Suppressor macrophage treated with lipopolysaccharide for 1 hour (primary cell): ENCODE data around the gene CEP85L.

Experiments
- DNase-seq, 3 donors: peaks; one replicate each; pipeline ENCODE4 v3.0.0-alpha.2; 2020 to 2022

The CEP85L gene

GRCh38 chr6:118659513-118660217 lies 8.3 kb upstream of the CEP85L start:
- no peak for DNase-seq

DNA sequence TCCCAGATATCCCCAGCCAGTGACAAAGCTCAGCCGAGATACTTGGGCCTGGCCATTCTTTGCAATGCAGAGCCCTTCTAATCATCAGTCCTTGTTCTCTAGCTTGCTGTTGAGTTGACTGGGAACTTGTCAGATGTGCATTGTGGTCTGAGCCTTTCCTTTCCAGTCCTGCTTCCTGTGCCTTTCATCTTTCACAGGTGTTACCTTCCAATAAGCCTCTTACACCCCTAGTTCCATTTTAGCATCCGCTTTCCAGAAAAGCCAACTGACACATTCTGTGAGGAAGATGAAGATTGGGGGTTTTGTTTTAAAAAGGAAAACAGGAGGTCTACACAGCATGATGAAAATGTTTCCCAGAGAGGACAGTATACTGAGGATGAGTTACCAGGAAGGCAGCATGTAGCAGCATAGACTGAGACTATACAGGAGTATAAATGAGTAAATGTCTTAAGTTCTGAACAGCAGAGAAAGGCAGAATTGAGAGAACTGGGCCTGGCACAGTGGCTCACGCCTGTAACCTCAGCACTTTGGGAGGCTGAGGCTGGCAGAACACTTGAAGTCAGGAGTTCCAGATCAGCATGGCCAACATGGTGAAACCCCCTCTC lies 5.6 kb upstream of the CEP85L start:
- DNase-seq, result no peak

DNA sequence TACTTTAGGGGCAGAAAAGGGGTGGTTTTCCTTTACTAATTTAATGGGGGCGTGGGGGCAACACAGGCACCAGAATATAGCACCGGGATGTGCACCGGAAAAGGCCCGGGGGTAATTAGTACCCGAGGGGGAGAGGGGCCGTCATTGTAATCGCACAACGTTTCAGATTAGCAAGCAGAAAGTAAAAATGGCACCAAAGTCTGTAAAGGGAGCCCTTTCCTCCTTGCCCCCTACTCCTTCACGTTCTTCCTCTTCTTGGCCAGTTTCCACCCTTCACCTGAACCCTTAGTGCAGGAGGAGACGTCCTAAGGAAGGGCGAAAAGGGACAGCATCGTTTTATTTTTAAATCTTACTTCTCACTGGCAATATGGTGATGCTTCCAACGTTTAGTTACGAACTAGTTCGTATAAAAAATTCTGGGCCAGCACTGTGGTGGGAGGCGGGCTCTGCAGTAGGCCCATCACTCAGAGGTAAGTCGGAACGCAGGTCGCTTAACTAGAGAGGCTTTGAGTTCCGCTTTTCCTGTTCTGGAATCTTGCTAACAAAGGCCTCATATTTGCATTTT lies 742 bp upstream of the CEP85L start:
- no peak for DNase-seq

GRCh38 chr6:118650582-118651281 lies 659 bp downstream of the CEP85L start:
- peak; percentile 51 to 75 (median 60) for DNase-seq

DNA sequence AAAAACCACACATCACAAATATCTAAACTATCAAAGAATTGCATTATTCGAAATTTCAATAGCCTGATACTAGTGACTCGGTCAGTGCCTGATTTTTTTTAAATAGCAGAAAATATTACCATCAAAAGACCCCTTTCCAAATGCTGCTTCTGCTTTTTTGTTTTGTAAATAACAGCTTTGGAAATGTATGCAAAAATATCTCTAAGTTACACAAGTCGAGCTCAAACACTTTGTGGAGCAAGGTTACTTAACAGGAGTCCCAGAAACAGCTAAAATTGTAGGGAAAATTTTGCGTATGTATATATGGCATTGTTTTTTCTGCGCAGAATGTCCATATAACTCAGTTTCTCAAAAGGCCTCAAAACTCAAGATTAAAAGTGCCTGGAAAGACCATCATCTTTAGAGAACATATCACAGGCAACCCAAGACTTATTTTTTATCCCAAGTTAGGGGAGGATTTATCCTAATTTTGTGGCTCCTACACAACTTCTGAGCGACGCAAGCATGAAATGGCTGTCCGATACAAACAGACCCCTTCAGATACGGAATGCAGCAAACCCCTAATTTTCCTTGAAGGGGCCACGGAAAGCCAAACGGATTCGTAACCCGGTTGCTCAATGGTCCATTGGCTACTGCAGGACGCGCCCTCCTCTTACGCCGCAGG lies 1.3 kb downstream of the CEP85L start:
- no peak for DNase-seq

DNA sequence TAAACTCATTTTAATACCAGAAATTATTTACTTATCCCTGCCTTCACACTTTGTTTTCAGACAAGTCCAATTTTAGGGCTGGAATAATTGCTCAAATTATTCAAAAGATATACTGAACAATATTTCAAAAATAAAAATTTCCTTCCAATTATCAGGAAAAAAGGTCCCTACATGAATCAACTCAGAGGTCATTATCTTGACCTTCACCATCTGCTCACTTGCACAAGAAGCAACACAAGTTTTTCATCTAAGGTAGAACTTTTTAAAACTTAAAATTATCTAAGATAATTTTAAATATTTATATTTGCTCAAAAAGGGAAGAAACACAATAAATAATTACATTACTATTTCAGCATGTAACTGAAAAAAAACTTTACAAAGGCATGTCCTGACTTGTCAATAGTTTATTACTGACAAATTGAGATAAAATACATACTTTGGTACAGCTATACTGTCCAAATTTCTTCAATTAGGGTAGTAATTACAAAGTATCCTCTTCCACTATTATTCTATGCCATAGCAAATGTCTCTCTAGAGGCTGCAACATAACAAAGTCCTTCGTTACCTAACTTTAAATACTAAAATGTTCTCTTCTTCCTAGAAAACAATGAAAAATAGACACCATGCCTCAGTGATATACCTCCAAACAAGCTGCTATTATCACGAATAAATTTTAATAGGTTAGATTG lies 2.4 kb downstream of the CEP85L start:
- no peak for DNase-seq

- DNase-seq, result no peak
Measured at GRCh38 chr6:118646977-118647376, 4.4 kb downstream of the CEP85L start.

- DNase-seq, result no peak
Measured at GRCh38 chr6:118645395-118645794, 6.0 kb downstream of the CEP85L start.

DNA sequence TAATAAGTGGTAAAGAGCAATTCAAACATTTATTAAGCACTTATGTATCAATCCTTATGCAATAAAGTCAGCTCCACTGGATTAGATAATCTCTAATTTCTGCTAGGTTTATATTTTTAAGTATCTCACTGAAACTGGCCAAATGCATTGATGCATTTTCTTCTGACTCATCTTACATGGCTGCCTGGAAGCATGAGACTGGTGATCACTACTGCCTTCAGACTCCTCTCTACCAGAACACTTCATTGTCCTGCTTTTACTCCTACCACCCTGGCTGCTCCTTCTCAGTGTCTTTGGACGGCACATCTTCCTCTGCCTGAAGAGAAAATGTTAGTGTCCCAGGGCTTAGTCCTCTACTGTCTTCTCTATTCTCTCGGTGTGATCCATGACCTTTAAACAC lies 7.4 kb downstream of the CEP85L start:
- DNase-seq, result peak in 1 of 3 donors; percentile 16

GRCh38 chr6:118641042-118641441 lies 10.3 kb downstream of the CEP85L start:
- no peak for DNase-seq

DNA sequence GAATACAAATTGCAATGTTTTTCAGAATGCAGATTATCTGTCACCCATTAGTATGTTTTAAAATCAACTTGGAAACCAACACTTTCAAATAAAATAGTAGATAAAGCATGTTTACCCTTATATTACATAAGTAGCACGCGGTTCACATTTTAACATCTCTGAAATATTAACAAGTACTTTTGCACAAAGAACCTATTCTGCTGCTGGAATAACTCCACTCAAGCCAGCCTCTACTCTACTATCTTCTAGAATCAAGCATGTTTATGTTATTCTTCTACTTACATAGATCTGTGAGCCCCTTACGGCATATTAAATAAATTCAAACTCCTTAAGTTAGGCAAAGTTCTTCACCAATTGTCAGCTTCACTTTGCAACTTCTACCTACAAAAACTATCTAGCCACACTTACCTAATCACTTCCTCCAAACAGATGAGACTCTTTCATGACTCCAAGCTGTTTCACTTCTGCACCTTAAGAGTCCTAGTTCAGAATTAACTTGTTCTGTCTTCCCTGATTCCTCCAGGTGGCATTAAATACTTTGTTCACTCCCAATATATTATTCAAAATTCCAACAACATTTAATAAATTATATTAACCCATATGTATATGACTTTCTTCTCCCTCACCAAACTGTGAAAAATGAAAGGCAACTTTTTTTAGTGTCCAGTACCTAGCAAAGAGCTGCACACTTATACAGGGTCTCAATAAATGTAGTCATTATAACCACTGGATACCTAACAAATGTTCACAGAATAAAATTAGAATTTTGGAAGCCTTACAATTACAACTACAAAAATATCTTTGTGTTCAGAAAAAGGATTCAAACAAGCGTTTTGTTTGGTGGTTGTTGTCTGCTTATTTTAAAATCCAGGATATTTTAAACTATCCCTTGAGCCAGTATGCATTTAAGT lies 12.1 kb downstream of the CEP85L start:
- no peak for DNase-seq

DNA sequence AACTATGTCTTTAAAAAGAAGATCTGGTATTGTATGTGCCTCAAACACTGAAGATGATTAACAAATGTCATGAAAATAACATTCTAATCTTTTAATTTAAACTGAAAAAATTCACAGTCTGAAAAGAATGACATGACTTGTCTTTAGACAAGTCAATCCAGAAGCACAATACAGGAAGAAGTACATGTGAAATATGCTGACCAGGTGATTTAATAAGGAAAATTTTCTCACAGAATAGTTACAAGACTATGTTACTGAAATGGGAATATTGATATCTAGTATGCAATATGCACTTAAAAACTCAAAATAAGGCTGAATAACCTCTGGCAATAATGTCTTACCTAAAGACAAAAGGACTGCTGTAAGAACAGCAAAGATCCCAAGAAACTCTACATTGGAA lies 13.1 kb downstream of the CEP85L start:
- DNase-seq, result no peak

- DNase-seq, result no peak
Measured at GRCh38 chr6:118635909-118636735, 15.3 kb downstream of the CEP85L start.

DNA sequence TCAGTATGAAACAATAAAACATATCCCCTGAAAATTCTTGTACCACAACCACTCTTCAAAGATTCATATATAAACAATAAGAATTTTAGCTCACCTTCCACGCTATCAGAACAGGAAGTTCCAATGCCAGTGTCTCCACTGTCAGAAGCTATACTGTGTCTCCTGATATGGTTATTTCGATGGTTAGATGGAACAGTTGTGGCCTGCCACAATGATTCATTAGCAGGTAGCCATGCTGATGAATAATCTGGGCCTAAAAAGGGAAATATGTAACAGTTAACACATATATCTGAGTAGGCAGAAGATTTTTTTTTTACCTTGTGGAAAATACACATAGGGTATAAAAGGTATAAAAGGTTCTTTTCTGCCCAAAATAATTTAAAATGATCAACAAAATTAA lies 19.0 kb downstream of the CEP85L start:
- no peak for DNase-seq

DNA sequence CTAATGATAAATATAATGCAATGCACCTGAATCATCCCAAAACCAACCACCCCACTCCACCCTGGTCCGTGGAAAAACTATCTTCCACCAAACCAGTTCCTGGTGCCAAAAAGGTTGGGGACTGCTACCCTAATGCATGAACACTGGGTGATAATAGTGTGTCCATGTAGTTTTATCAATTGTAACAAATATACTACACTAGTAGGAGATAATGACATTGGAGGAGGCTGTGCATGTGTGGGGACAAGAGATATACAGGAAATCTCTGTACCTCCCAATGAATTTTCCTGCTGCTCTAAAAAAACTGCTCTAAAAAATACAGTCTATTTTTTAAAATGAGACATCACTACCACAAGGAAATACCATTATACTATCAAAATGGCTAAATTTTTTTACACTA lies 20.5 kb downstream of the CEP85L start:
- no peak for DNase-seq

DNA sequence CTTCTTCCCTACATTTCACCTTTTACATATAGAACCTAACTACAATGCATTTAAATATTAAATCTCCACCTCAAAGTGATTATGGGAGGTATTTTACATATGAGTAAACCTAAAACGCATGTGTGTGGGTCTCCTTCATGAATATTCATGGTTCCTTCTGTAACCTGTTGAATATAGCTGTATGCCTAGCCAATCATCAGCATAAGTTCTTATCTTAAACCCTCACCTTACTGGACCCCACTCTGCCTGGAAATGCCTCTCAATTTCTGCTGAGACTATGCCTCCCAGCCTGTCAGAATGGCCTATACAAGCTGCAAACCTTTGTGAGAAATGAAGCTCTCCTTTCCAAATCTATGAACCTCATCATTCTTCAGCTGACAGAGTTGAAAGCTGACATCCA lies 21.3 kb downstream of the CEP85L start:
- DNase-seq, result no peak

- DNase-seq, result no peak
Measured at GRCh38 chr6:118627724-118628123, 23.7 kb downstream of the CEP85L start.

DNA sequence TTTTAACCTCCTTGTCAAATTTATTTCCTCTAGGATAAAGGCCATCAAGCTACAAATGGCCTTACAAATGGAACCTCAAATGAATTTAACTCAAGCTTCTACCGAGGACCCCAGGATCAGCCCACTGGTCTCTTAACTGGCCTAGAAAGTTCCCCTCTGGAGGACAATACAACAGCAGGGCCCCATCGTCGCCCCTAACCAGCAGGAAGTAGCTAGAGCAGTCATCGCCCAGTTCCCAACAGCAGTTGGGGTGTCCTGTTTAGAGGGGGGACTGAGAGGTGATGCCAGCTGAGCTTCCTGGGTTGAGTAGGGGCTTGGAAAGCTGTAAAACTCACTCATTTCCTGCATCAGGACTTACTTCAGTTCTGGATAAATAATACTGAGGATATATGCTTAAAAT lies 25.6 kb downstream of the CEP85L start:
- no peak for DNase-seq

DNA sequence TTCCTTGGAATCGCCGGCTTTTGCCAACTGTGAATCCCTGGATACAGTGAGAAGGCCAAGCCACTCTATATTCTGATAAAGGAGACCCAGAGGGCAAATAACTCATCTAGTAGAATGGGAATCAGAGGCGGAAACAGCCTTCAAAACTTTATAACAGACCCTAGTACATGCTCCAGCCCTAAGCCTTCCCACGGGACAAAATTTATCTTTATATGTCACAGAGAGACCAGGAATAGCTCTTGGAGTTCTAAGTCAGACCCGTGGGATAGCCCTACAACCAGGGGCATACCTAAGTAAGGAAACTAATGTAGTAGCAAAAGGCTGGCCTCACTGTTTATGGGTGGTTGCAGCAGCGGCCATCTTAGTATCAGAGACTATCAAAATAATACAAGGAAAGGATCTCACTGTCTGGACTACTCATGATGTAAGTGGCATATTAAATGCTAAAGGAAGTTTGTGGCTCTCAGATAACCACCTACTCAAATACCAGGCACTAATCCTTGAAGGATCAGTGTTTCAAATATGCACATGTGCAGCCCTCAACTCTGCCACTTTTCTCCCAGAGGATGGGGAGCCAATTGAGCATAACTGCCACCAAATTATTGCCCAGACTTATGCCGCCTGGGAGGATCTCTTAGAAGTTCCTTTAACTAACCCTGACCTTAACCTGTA lies 29.5 kb downstream of the CEP85L start:
- no peak for DNase-seq

- no peak for DNase-seq
Measured at GRCh38 chr6:118620202-118620601, 31.2 kb downstream of the CEP85L start.
